NOMO-1 (cell line): ENCODE measurements around the gene PABPC3.
A peak's percentile ranks its signal among the peaks of the same experiment; 100 is the strongest.

Experiments
- DNase-seq, 2 experiments: peaks; one replicate each; lab custom pipeline; 2025; ENCODE audit not compliant: unreplicated experiment in 2 of 2; lab: John Stamatoyannopoulos, UW

PABPC3 gene

DNA sequence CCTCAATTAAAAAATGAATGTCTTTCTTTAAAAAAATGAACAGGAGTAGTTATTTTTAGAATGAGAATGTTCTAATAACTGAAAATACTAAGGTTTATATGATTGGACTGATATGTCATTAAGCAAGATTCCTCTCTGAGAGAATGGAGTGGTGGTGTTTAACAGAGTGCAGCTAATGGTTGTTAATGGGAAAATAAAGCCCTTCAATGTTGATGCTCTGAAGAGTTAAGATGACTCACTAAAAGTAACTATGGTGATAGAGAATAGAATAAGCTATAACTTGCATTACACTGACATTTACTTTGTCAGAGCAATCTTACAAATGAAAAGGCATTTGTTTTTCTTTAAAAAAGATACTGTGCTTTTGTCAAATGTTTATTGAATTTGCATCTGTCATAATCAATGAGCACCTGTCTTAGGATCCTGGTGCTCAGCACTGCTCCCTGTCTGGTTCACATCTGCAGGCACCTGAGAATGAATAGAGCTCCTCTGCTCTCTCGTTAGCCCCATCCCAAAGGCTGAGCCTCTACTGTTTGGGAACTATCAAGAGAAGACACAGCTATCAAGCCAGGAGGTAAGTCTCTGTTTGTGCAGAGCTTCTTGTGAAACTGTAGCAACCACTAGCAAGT is 15.1 kb downstream of the PABPC3 start:
- DNase-seq, result no peak

DNA sequence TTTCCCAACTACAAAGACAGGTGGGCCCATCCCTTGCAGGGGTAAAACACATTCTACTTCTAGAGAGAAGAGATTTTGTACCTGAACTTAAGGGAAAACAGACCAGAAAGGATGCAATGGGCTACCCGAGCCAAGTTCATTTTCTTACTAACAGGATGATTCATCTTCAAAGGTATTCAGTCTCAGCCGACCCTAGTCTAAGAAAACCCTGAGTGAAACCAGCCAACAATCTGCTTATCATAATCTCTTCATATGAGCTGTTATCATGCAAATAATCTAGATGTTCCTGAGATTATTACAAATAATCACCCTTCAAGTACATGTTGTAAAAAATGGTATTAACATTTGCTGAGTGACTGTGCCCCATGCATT is 15.6 kb downstream of the PABPC3 start:
- no peak for DNase-seq

DNA sequence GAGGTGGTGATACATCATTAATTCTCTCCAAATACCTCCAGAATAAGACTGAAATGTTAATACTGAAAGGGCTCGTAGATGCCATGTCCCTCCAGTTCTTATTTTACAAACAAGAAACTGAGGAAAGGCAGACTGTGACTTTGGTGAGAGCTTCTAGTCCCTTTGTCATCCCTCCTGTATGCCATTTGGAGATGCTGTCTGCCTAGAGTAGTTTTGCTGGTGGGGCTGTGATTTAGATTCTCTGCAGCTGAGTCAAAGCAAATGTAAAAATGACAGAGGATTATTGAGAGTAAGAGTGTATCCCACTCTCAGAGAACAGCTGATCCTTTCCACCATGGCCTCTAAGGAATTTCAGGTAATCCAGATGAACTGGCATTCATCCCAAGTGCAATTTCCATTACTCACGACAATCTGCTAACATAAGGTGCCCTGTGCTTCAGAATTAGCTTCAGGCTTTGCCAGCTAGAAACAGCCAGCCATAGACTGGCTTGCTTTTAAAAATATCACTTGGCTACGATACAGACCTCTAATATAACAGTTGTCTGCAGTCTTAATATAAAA is 16.8 kb downstream of the PABPC3 start:
- no peak for DNase-seq

DNA sequence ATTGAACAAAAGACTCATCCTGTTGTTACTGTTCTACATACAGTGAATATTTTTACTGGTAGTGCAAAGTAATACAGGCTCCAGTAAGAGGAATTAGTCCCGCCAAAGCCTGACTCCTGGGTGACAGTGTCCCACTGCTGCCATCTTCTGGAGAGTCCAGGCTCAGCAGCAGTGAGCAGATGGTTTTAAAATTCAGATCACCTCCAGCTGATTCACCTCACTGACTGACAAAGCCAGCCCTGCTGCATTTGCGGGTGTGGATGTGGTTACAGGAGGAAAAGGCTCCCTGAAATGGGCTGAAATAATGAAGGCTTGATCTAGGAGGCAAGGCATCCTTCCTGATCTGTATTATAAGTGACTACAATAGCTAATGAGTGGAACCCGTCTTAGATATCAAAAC is 18.3 kb downstream of the PABPC3 start:
- DNase-seq, result peak; percentile 9 to 71

DNA sequence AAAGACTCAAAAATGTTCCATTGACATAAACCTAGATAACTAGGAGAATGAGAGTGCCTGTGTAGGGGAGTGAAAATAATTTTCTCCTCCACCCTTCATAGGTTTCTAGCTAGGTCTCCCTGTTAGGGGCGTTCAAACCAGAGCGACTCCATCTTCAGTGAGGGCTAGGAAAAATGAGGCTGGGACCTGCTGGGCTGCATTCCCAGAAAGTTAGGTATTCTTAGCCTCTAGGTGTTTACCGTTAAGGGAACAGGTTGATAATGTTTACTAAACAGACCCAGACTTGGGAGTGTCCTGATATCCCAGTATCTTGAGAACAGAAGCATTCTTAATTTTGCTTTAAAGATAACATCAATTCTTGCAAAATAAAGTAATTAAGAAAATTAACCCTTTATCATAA is 20.1 kb downstream of the PABPC3 start:
- no peak for DNase-seq

DNA sequence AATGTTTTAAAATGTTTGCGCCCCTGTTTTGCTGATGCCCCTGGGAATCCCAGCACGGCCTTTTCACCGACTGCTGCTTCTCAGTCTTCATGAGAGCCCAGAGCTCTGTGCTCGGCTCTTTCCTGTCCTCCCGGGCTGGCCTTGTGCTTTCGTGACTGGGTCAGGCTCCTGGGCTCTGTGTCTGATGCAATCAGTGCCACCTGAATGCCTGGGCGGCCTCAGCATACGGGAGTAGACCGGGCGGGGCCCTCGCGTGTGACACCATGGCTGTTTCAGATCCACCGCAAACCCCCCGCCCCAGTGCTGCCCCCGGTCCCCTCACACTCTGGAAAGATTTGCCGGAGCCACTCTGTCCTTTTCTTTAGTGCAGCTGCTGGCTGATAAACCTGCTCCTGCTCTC is 21.4 kb downstream of the PABPC3 start:
- DNase-seq, result no peak

DNA sequence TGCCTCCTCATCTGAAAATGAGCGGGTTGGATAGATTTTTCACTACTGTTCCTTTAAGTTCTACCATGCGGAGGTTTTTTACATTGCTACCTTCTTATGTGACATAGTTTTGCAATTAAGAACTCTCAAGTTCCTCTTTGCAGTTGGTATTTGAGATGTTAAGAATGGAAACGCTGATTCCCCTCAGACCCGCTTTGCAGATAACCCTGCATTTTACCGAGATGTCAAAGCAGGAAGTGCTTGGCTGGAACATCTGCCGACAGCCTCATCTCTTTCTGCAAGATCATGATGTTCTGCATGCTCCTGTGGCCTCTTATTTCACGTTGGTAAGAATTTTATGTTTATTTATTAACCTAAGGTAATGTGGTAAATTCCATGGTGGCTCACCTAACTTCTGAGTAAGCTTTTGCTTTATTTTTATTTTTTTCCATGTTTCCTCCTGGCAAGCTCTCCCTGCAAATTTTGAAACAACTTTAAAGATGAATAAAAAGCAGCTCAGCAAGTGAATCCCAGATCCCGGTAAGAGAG is 22.5 kb downstream of the PABPC3 start:
- DNase-seq, result peak; percentile 45 to 84

DNA sequence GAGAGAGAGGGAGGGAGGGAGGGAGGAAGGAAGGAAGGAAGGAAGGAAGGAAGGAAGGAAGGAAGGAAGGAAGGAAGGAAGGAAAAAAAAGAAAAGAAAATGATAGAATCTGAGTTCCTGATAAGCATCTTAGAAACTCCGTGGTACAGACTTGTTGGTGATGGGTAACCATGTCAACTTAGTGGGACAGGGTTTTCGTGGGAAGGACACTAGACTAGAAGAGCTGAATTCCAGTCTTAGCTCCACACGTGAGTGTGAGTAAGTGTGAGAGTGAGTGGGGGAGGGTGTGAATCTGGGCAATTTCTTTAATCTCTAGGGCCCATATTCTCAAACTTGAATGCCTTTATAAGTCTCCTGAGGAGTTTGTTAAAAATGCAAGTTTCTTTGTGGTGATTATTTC is 35.0 kb downstream of the PABPC3 start:
- no peak for DNase-seq

DNA sequence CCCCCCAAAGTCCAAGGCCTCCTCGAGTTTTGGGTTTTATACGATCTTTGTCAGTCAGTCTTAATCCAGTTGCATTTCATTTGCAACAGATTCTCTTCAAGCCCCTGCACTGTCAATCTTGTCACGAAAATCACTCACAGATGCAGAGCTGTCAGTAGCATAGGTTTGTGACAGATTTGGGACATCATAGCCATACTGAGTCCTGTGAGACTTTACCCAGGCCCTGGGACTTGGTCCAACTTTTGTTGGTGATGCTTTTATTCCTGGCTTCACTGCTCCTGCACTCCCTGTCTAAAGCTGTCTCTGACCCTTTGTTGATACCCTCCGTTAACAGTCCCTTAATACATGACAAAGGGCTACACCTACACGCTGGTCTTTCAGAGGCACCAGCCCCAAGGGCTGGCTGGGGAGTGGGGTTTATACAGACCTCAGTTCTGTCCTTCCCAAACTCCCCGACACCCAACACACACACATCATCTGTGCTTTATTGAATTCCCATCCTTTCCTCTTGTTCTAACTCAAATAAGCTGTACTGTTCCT is 36.0 kb downstream of the PABPC3 start:
- no peak for DNase-seq

DNA sequence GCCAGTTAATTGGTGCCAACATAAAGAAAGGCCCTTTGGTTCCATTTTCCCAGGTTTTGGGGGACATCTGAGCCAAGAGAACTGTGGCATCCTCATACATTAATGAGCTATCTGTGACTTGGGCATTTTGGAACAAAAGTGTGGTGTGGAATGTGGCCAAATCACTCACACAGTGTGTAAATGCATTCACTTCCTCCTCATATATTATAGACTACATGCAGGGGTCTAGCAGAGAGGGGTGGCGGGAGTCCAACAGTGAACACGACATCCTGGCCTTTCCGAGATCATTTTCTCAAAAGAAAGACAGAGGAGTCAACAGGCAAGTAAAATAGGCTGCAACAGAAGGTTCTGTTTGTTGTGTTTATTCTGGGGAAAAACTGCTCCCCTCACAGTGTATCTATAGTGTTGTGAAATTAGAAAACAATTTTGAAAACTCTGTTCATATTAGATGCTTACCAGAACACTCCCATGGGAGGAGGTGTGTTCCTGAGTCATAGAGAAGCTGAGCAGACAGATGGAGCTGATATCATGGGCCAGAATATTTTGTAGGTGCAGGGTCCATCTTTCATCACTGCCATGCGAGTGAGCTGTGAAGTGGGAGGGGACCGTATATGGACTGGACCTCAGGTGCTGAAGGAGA is 36.9 kb downstream of the PABPC3 start:
- no peak for DNase-seq

DNA sequence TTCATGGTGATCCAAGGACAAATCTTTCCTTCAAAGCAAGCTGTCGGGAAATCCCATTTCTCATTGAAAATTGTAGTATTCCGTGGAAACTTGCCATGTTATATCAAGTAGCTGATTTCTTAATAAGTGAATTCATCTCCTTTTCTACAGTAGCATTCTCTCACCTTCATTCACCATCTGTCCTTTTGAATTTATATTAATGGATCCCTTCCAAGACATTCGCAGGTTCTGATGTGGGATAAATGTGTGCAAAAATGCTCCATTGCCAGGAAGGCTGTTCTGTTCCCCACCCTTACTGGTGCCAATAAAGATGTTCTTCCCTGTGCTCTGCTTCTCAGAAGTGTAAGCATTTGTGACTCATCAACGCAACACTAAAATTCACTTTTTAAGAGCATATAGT is 40.0 kb downstream of the PABPC3 start:
- DNase-seq, result no peak

DNA sequence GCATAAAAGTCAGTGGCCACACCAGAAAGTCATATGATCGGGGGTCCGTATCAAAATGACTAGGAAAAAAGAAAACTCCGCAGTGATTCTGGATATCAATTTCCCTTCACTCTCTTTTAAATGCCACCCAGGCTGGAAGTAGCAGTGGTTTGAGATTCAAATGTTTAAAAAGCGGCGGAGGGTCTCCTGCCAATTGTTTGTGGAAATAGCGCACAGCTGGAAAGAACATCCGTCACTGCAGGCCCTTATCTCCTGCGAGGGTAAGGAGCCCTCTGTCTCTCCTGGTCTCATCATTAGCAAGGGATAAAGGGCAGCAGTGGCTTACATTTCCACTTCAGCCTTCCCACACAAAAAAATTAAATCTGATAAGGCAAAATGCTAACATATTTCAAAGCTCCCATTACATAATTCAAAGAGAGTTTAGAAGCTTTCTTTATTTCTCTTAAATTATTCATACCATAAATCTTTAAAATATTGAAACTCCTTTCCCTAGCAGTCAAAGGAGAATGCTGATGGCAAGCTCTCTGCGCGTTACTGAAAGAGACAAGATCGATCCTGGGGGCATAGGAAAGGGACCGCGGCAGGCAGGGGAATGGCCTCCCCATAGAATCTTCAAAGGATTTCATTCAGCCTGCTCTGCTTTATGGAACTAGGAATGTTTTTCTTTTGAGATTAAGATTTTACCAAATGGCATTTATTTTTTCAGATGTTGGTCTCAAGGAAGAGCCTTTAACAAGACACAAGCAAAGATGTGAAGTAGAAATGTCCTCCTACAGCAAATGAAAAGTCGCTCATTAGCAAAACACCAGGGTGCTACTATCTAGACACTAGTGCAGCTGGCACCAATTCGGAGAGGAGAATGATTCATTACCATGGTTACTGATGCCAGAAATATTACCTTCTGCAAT is 41.2 kb downstream of the PABPC3 start:
- no peak for DNase-seq

DNA sequence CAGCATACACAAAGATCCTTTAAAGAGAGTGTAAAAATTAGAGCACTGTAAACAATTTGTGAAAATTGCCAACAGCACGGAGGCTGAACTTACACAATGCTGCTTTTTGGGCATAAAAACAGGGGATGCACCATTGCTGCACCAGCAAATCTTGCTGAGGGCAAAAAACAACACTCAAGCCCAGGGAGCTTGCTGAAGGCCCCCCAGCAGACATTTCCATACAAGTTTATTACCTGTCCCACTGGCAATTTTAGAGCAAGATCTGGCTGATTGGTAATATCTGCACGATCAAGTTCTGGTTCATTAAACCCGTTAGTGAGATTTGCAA is 41.8 kb downstream of the PABPC3 start:
- no peak for DNase-seq

DNA sequence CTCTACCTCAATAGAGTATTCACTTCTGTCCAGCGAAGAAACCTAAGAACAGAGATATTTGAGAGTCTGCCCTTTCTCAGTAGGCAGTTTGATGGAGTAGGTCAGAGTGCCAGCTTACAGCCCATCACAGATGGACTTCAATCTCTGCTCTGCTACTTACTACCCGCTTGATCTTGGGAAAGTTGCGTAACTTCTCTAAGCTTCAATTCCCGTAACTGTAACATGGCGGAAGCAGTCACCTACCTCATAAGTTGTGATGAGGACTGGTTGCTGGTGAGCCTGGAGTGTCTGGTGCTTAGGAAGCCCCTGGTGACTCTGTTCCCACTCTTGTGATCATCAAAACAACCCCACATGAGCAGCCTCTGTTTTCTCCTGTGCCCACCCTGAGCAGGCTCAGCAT is 45.1 kb downstream of the PABPC3 start:
- DNase-seq, result no peak

DNA sequence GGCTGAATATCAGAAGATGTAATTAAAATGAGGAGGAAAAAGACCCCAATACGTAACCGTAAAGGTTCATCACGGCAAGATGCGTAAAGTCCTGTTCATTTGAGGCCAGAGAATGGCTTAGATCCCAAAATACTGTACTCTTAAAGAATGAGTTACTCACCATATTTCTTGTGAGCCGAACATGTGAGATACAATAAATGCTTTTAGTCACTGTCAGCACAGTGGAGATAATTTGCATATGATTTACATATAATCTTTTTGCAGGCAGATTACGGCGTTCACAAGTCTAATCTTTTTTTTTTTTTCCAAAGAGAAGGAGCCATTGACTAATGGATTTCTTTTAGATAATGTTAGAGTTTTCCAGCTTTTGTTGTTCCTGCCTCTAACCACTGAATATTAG is 47.8 kb downstream of the PABPC3 start:
- DNase-seq, result no peak

DNA sequence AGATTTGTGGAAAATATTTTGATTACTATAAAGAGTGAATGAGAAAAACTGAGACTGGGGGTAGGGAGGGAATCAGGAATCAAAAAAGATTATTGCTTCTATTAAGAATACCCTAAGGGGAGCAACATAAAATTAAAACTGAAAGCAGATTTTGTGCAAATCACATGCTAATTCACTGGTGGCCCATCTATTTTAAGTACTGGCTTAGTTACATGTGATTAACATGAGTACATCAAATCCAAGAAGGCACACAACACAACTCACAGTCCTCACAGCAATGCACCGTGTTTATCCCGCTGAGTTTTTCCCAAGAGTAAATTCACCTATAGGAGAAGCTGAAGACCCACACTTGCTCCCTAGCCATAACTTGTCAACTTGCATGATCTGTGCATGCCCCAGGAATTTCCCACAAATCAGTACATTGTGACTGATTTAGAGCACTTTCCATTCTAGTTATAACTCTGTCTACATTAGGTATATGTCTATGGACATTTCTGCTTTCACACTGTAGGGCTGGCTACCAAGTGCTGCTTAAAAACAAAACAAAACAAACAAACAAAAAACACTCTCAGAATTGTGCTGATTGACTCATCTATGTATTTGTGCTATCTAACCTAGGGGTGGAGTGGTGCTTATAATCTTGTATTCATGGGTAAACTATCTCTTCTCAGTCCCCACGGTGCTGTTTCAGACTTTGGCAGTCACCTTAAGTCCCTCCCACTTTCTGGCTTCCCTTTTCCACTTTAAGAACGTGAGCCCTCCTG is 51.9 kb downstream of the PABPC3 start:
- DNase-seq, result no peak

DNA sequence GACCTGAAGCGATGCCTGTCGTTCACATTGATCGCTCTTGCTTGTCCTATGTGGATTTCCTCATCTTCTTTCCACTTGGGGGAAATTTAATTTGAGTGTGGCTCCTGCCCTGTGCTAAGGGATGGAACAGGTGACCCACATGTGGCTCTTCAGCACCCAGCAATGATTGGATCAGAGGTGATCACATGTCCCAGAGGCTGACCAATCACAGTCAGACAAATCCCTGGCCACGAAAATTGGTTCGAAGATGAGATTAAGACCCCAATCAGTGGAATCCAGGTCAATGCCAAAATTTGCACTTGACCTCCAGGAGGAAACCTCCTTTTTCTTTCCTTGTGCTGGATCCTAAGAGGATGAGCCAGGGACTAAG is 52.5 kb downstream of the PABPC3 start:
- no peak for DNase-seq
